SU-DHL-6 (cell line): ENCODE results near the gene FMR1NB.

ENCODE experiments used
- H2AFZ ChIP-seq: fragments of 200-600 bp; sonication (generic); 2 replicates; pipeline ENCODE4 v1.6.1; 2014; ENCODE audit warnings: low read depth, mild to moderate bottlenecking, moderate library complexity, mixed read lengths, antibody characterized with exemption, low read length; ENCODE audit not compliant: severe bottlenecking
- H3F3A ChIP-seq: fragments of 200-600 bp; shearing (Covaris generic); 2 replicates; pipeline ENCODE4 v1.6.0; 2016; ENCODE audit warnings: antibody characterized with exemption, mild to moderate bottlenecking; ENCODE audit not compliant: insufficient read depth
- H3K27ac ChIP-seq: fragments of 200-600 bp; sonication (generic); 2 replicates; pipeline ENCODE4 v1.5.1; 2016; ENCODE audit warnings: low read depth, mild to moderate bottlenecking, low read length, moderate library complexity, mixed read lengths
- H3K27me3 ChIP-seq: fragments of 200-600 bp; sonication (generic), shearing (Covaris generic); 2 replicates; pipeline ENCODE4 v1.6.0; 2014; ENCODE audit warnings: mild to moderate bottlenecking, low read length
- H3K36me3 ChIP-seq: fragments of 200-600 bp; sonication (generic); 2 replicates; pipeline ENCODE4 v1.6.1; 2014; ENCODE audit warnings: mild to moderate bottlenecking, low read length, mixed read lengths
- H3K4me2 ChIP-seq: fragments of 300-600, 200-600 bp; shearing (Covaris generic), sonication (generic); 2 replicates; pipeline ENCODE4 v1.6.0; 2014; ENCODE audit warnings: low read length, low read depth, mild to moderate bottlenecking; ENCODE audit not compliant: poor library complexity, severe bottlenecking
- H3K4me3 ChIP-seq: fragments of 200-600 bp; sonication (generic); 2 replicates; pipeline ENCODE4 v1.5.1; 2014; ENCODE audit warnings: antibody characterized with exemption, low read length, mild to moderate bottlenecking, mixed read lengths; ENCODE audit not compliant: insufficient read depth, poor library complexity, severe bottlenecking
- H3K79me2 ChIP-seq: fragments of 200-600 bp; sonication (generic); 2 replicates; pipeline ENCODE4 v1.6.1; 2014; ENCODE audit warnings: mild to moderate bottlenecking, low read length, moderate library complexity; ENCODE audit not compliant: insufficient read depth
- H3K9ac ChIP-seq: fragments of 200-600 bp; sonication (generic); 2 replicates; pipeline ENCODE4 v1.7.0; 2014; ENCODE audit warnings: mild to moderate bottlenecking, low read length
- H3K9me2 ChIP-seq: fragments of 200-600 bp; sonication (generic); replicated peaks from 2 replicates; pipeline ENCODE4 v1.6.1; 2014; ENCODE audit warnings: low read length; ENCODE audit not compliant: insufficient read depth
- H3K9me3 ChIP-seq: fragments of 200-600 bp; sonication (generic); 2 replicates; pipeline ENCODE4 v1.6.1; 2014; ENCODE audit warnings: low read length, mixed read lengths; ENCODE audit not compliant: insufficient read depth
- H4K20me1 ChIP-seq: fragments of 200-600 bp; sonication (generic); 2 replicates; pipeline ENCODE4 v1.6.1; 2014; ENCODE audit warnings: low read depth, mild to moderate bottlenecking, antibody characterized with exemption, low read length, moderate library complexity, mixed read lengths
- EZH2phosphoT487 ChIP-seq: fragments of 200-600 bp; sonication (generic), shearing (Covaris generic); conservative IDR thresholded peaks from 2 replicates; pipeline ENCODE4 v1.6.1; 2018; ENCODE audit warnings: mild to moderate bottlenecking, antibody characterized with exemption, low read length, moderate library complexity, mixed read lengths
- TF ChIP-seq, protein P1 (sequence below): fragments of 200-600 bp; sonication (generic); IDR thresholded peaks from one replicate; pipeline ENCODE4 v1.5.1; 2017; ENCODE audit warnings: antibody characterized with exemption, mild to moderate bottlenecking, low read length, moderate library complexity; ENCODE audit not compliant: insufficient read depth, poor library complexity, severe bottlenecking

Gene FMR1NB

GRCh38 chrX:148049441-148049840, 68.3 kb downstream of the FMR1NB start:
- TF ChIP-seq, protein P1, sequence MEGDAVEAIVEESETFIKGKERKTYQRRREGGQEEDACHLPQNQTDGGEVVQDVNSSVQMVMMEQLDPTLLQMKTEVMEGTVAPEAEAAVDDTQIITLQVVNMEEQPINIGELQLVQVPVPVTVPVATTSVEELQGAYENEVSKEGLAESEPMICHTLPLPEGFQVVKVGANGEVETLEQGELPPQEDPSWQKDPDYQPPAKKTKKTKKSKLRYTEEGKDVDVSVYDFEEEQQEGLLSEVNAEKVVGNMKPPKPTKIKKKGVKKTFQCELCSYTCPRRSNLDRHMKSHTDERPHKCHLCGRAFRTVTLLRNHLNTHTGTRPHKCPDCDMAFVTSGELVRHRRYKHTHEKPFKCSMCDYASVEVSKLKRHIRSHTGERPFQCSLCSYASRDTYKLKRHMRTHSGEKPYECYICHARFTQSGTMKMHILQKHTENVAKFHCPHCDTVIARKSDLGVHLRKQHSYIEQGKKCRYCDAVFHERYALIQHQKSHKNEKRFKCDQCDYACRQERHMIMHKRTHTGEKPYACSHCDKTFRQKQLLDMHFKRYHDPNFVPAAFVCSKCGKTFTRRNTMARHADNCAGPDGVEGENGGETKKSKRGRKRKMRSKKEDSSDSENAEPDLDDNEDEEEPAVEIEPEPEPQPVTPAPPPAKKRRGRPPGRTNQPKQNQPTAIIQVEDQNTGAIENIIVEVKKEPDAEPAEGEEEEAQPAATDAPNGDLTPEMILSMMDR = peak; percentile 15
- TF ChIP-seq EZH2phosphoT487 = no peak
- Histone ChIP-seq H3K4me2 (no peak overlapping the region), H3K9ac (no peak overlapping the region), H3K27ac (no peak overlapping the region), H3K36me3 (no peaks in the 10 kb centered on the region), H2AFZ (no peak overlapping the region), H3K9me2 (no peaks in the 10 kb centered on the region), H3K9me3 (no peaks in the 10 kb centered on the region), H3F3A (no peaks in the 10 kb centered on the region), H3K4me3 (no peak overlapping the region), H3K27me3 (no peaks in the 10 kb centered on the region), H4K20me1 (no peaks in the 10 kb centered on the region), H3K79me2 (no peaks in the 10 kb centered on the region)

DNA sequence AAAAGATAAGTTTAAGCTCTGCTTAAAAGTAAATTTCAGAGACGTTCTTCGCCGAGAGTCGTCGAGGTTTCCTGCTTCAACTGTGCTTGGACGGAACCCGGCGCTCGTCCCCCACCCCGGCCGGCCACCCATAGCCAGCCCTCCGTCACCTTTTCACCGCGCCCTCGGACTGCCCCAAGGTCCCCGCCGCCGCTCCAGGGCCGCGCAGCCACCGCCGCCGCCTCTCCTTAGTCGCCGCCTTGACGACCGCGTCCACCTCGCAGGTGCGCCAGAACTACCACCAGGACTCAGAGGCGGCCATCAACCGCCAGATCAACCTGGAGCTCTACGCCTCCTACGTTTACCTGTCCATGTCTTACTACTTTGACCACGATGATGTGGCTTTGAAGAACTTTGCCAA, 70.8 kb downstream of the FMR1NB start:
- Histone ChIP-seq H3F3A (no peaks in the 10 kb centered on the region), H3K36me3 (no peaks in the 10 kb centered on the region), H3K4me3 (no peak overlapping the region), H3K27ac (no peak overlapping the region), H3K27me3 (no peaks in the 10 kb centered on the region), H3K9ac (no peak overlapping the region), H4K20me1 (no peaks in the 10 kb centered on the region), H3K4me2 (no peak overlapping the region), H2AFZ (no peak overlapping the region), H3K9me3 (no peaks in the 10 kb centered on the region), H3K79me2 (no peaks in the 10 kb centered on the region), H3K9me2 (no peaks in the 10 kb centered on the region)
- no peak for TF ChIP-seq EZH2phosphoT487

GRCh38 chrX:148067285-148067684, 86.1 kb downstream of the FMR1NB start:
- no peak for TF ChIP-seq EZH2phosphoT487
- TF ChIP-seq, protein P1 = no peak
- no peak overlapping the region for H3K4me2 ChIP-seq
- no peaks in the 10 kb centered on the region for H3K9me2 ChIP-seq
- H3K9me3 ChIP-seq = no peaks in the 10 kb centered on the region
- H3K9ac ChIP-seq = no peak overlapping the region
- no peaks in the 10 kb centered on the region for H3F3A ChIP-seq
- no peaks in the 10 kb centered on the region for H3K27me3 ChIP-seq
- H4K20me1 ChIP-seq = no peaks in the 10 kb centered on the region
- H3K79me2 ChIP-seq = no peaks in the 10 kb centered on the region
- H3K4me3 ChIP-seq = no peak overlapping the region
- no peaks in the 10 kb centered on the region for H3K36me3 ChIP-seq
- no peak overlapping the region for H3K27ac ChIP-seq
- no peak overlapping the region for H2AFZ ChIP-seq

GRCh38 chrX:148069759-148070503, 88.8 kb downstream of the FMR1NB start:
- Histone ChIP-seq H3F3A (no peaks in the 10 kb centered on the region), H3K9ac (no peak overlapping the region), H3K27ac (no peak overlapping the region), H3K4me3 (no peak overlapping the region), H3K27me3 (no peaks in the 10 kb centered on the region), H2AFZ (peak overlapping the region; percentile 22), H3K9me3 (no peaks in the 10 kb centered on the region), H3K79me2 (no peaks in the 10 kb centered on the region), H4K20me1 (no peaks in the 10 kb centered on the region), H3K36me3 (no peaks in the 10 kb centered on the region), H3K9me2 (no peaks in the 10 kb centered on the region), H3K4me2 (peak overlapping the region; percentile 15)
- TF ChIP-seq, protein P1 = no peak
- TF ChIP-seq EZH2phosphoT487 = no peak
